ENCODE measurements around the gene CLHC1.

CLHC1 gene

DNA sequence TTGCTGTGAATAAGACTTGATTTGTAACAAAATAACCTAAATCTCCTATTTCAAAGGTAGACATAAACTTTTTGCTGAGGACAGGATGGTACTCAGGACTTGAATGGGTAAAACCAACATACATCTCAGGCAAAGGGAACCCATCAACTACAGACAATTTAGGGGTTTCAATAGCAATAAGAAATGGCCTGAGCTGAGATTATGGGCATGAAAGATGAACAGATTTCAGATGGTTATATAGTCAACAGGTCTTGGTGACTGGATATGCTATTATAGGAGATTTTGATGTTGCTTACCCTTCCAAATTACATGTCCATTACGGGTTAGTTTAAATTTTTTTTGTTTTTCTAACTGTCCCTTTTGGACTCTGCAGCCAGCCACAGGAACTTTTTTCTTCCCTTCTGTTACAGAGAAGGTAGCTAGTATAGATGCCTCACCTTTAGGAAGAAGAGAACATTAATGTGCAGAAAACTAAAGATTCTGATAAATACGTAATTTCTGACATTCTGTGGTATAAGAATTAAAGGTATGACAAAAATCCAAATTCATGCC is 5.0 kb upstream of the CLHC1 start:
- TF ChIP-seq, protein P1, sequence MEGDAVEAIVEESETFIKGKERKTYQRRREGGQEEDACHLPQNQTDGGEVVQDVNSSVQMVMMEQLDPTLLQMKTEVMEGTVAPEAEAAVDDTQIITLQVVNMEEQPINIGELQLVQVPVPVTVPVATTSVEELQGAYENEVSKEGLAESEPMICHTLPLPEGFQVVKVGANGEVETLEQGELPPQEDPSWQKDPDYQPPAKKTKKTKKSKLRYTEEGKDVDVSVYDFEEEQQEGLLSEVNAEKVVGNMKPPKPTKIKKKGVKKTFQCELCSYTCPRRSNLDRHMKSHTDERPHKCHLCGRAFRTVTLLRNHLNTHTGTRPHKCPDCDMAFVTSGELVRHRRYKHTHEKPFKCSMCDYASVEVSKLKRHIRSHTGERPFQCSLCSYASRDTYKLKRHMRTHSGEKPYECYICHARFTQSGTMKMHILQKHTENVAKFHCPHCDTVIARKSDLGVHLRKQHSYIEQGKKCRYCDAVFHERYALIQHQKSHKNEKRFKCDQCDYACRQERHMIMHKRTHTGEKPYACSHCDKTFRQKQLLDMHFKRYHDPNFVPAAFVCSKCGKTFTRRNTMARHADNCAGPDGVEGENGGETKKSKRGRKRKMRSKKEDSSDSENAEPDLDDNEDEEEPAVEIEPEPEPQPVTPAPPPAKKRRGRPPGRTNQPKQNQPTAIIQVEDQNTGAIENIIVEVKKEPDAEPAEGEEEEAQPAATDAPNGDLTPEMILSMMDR (IDR thresholded peaks at IDR 0.05; ENCODE audit: low read depth, low read length) = no peak
- no peak overlapping the region for H3K4me3 ChIP-seq (ENCODE audit: low read depth, low read length)

DNA sequence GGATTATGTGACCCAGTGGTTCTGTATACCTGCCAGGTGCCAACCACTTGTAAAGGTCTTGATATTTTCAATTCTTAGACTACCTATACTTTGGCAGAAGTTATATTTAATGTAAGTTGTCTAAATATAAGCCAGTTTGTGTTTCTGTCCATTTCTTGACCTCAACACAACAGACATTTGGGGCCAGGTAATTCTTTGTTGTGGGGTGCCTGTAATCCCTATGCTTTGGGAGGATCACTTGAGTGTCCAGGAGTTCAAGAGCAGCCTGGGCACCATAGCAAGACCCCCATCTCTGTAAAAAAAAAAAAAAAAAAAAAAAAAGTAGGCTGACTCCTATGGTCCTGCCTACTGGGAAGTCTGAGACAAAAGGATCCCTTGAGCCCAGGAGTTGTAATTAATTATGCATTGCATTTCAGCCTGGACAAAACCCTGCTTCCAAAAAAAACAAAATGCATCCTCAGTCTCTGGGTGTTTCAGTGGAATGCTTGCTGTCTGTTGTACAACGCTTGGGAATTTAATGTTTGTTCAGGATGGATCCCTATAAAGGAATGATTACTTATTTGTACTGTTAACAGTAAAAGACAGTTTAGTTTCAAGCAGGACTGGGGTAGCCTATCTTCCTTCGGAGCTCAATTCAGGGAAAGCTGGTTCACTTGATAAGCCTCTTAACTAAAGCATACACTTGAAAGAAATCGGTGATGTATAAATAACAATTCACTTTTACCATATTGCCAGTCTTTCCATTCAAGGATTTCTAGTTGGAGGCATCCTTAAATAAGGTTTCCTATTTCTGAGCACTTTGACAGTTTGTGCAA is 3.8 kb upstream of the CLHC1 start:
- TF ChIP-seq, protein P1 (IDR thresholded peaks at IDR 0.05; ENCODE audit: low read depth, low read length) = no peak
- no peak overlapping the region for H3K4me3 ChIP-seq (ENCODE audit: low read depth, low read length)

DNA sequence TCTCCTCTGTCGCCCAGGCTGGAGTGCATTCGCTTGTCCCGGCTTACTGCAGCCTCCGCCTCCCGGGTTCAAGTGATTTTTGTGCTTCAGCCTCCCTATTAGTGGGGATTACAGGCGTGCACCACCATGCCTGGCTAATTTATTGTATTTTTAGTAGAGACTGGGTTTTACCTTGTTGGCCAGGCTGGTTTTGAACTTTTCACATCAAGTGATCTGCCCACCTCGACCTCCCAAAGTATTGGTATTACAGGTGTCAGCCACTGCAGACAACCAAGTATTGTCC is 1.5 kb upstream of the CLHC1 start:
- TF ChIP-seq, protein P1 (IDR thresholded peaks at IDR 0.05; ENCODE audit: low read depth, low read length) = no peak
- peak overlapping the region; percentile 99 for H3K4me3 ChIP-seq (ENCODE audit: low read depth, low read length)

DNA sequence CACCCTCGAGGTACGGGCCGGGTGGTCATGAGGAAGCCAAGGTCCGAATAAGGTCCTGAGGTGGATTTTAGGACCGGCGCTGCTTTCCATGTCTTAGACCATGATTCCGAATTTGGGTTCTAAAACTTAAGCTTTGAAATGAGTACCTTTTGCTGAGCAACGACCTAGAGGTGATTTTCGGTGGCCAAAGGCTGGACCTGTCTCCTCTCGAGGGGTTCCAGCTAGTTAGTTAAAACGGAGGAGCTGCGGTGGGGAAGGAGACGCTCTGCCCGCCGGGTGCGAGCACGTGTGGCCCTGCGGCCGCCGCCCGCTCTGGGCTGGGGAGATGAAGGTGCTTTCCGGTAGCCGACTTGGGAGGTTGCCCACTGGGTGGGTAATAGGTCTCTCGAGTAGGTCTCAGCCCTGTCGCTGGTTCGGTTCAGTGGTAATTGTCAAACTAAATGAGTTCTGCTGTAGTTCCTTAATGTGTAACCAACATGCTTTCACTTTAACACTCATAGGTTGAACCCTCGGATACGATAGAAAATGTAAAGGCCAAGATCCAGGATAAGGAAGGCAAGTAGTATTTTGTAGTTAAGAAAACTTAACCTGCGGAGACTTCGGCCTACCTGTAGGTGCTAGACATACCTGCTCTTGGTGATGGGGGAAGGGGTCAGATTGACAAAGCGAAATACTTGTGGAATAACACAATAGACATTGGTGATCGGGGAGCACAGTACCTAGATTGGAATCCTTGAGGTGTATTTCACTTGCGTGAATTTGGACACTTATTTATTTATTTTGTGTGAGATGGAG is 967 bp upstream of the CLHC1 start:
- H3K4me3 ChIP-seq (ENCODE audit: low read depth, low read length) = peak overlapping the region; percentile 99
- TF ChIP-seq, protein P1 (IDR thresholded peaks at IDR 0.05; ENCODE audit: low read depth, low read length) = no peak

DNA sequence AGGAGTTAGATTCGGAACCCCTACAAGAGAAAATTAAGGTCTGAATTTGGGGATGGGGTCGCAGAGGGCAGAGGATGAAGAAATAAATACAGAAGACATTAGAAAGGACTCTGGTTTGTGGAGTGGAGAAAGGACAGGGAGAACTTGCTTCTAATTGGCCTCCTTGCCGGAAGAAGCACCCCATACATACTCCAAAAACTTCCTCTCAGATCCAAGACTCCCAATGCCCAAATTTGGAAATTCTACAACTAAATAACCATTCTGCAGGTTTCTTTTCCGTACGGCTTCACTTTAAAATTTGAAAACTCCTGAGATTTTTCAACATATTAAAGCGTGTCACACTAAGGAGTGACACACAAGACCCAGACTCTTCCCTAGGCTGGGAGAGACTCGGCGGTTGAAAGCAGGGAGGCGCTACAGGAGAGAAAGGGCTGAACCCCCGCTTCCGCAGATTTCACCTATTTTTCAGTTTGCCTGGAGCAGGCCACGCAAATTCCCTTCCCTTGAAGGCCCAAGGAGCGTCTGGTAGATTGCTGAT is 478 bp downstream of the CLHC1 start:
- peak overlapping the region; percentile 99 for H3K4me3 ChIP-seq (ENCODE audit: low read depth, low read length)
- TF ChIP-seq, protein P1 (IDR thresholded peaks at IDR 0.05; ENCODE audit: low read depth, low read length) = no peak

DNA sequence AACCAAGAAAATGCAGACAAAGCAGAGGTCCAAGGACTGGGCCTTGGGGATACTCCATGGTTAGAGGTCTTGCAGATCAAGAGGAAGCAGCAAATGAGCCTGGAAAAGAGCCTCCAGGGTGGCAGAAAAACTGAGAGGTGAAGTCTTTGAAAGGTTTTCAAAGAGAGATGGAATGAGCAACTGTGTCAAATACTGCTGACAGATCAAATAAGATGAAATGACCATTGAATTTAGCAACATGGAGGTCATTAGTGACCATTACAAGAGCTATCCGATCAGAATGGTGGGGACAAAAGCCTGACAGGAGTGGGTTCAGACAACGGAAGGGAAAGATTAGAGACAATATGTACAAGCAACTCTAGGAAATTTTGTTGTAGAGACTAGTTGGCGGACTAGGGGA is 1.5 kb downstream of the CLHC1 start:
- TF ChIP-seq, protein P1 (IDR thresholded peaks at IDR 0.05; ENCODE audit: low read depth, low read length) = no peak
- H3K4me3 ChIP-seq (ENCODE audit: low read depth, low read length) = no peak overlapping the region

DNA sequence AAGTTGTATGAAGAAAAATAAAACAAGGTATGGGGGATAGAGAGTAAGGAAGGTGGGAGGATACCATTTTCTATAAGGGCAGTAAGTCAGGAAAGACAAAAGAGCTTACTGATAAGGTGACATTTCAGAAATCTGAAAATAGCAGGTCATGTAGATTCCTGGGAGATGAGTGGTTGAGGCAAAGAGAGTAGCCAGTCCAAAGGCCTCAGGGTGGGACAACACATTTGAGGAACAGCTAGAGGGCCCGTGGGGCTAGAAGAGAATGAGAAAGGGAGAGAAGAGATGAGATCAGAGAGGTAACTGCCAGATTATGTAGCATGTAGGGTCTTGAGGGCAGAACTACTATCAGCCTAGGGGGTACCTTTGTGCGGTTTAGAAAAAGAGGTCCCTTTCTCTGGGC is 2.9 kb downstream of the CLHC1 start:
- H3K4me3 ChIP-seq (ENCODE audit: low read depth, low read length) = no peak overlapping the region
- TF ChIP-seq, protein P1 (IDR thresholded peaks at IDR 0.05; ENCODE audit: low read depth, low read length) = no peak
